ENCODE results near the gene PKM. TPM values are rescaled to one million over a fixed set of nuclear protein-coding genes. Genes with fewer than 3 reads are reported as not detected.

PKM gene
- total RNA-seq: 2,246 and 2,475 TPM in 2 replicates

GRCh38 chr15:72231066-72231832, at the start of gene PKM:
TSS of gene PKM (minus strand) at chr15:72231190. CDS start at chr15:72219097, 12,093 bp downstream.

GRCh38 chr15:72272213-72272996, 41.4 kb upstream of the PKM start, which contains the start of gene PARP6:
TSS of gene PARP6 (minus strand) at chr15:72272554. CDS start at chr15:72267477, 5,077 bp downstream.

GRCh38 chr15:72197460-72198355, 33.3 kb downstream of the PKM start, which contains the start of gene GRAMD2A:
TSS of gene GRAMD2A (minus strand) at chr15:72197787.

Other genes starting within 250 kb of the PKM start
- 49.7 and 51.2 TPM in 2 replicates for gene MYO9A, start 113.0 kb downstream of the PKM start, total RNA-seq
- gene SENP8, start 112.8 kb downstream of the PKM start, total RNA-seq: 2.0 and 2.6 TPM in 2 replicates
- gene GRAMD2A, start 33.4 kb downstream of the PKM start, total RNA-seq: 0.06 TPM in 1 of 2 replicates, not detected in the other
- gene PARP6, start 41.4 kb upstream of the PKM start, total RNA-seq: 12.2 and 15.5 TPM in 2 replicates
- 0.13 and 0.25 TPM in 2 replicates for gene CELF6, start 89.0 kb upstream of the PKM start, total RNA-seq
- gene HEXA, start 144.8 kb upstream of the PKM start, total RNA-seq: 56.1 and 81.2 TPM in 2 replicates
- gene TMEM202, start 167.1 kb upstream of the PKM start, total RNA-seq: not detected in 2 replicates
- gene ARIH1, start 243.1 kb upstream of the PKM start, total RNA-seq: 43.2 and 57.6 TPM in 2 replicates

All from aortic smooth muscle cell (primary cell).